Prostate gland (tissue), 2 donors: ENCODE measurements around the gene ALK.

Source experiments
- POLR2A ChIP-seq: fragments of 450-650 bp; IDR thresholded peaks from one replicate; pipeline ENCODE4 v1.6.1; 2016; ENCODE audit warnings: antibody characterized with exemption, mild to moderate bottlenecking
- POLR2AphosphoS5 ChIP-seq: sonication (generic); formaldehyde crosslinking; IDR thresholded peaks from one replicate; pipeline ENCODE4 v1.6.1; 2017; ENCODE audit warnings: antibody characterized with exemption
- TF ChIP-seq, protein P1 (sequence below), 4 experiments: fragments of 200-600 bp in 2 of 4; fragments of 450-650 bp in 2 of 4; sonication (generic) in 2 of 4; IDR thresholded peaks; 1 replicate in 3 of 4; 2 replicates in 1 of 4; pipeline ENCODE4 v1.5.1; 2016 to 2019; ENCODE audit warnings: antibody characterized with exemption in 4 of 4, mild to moderate bottlenecking in 2 of 4, moderate library complexity in 2 of 4

DNA sequence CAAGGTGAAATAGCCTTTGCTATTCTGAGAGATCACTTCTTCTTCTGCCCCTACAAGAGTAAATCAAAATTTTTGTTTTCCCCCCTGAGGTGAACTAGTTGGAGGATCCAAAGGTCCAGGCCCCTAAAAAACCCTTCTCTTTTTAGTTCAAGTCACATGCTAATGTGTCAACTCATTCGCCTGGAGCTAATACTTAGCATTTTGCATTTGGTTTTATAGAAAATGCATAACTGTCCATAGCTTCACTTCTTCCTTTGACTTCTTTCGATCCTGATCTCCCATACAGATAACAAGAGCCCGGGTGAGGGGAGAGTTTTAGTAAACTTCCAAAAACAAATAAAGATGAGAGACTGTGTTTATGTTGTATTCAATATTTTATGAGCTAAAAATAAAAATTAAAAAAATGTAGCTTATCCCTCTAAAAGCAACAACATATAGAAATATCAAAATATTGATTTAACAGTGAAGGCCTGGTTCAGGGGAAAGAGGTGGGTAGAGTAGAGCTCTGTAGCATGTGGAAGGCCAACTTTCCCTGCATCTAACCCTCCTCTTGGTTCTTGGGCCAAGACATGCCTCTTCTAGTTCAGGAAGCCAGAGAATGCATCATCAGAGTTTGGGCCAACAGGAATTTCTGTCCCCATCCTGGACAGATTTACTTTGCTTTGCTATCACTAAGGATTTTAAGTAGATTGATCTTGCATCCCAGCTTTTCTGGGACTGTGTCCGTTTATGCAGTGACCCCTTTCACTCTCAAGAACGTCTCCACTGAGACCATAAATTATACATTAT lies 333.8 kb downstream of the ALK start:
- TF ChIP-seq, protein P1, sequence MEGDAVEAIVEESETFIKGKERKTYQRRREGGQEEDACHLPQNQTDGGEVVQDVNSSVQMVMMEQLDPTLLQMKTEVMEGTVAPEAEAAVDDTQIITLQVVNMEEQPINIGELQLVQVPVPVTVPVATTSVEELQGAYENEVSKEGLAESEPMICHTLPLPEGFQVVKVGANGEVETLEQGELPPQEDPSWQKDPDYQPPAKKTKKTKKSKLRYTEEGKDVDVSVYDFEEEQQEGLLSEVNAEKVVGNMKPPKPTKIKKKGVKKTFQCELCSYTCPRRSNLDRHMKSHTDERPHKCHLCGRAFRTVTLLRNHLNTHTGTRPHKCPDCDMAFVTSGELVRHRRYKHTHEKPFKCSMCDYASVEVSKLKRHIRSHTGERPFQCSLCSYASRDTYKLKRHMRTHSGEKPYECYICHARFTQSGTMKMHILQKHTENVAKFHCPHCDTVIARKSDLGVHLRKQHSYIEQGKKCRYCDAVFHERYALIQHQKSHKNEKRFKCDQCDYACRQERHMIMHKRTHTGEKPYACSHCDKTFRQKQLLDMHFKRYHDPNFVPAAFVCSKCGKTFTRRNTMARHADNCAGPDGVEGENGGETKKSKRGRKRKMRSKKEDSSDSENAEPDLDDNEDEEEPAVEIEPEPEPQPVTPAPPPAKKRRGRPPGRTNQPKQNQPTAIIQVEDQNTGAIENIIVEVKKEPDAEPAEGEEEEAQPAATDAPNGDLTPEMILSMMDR (IDR thresholded peaks at IDR 0.05): no peak
- TF ChIP-seq POLR2A (no peak), POLR2AphosphoS5 (no peak)
